ENCODE data around the gene THSD4.

GRCh38 chr15:71716990-71717389, 601.7 kb downstream of the THSD4 start:
- no peak for TF ChIP-seq CTCF (conservative IDR thresholded peaks at IDR 0.05; ENCODE audit: low read length)
- TF ChIP-seq EZH2phosphoT487 (IDR thresholded peaks at IDR 0.05; ENCODE audit: borderline replicate concordance, low read depth, low read length) = no peak
